Bladder microvascular endothelial cell (primary cell): ENCODE measurements around the gene WDR88. TPM values are rescaled to one million over a fixed set of nuclear protein-coding genes. Genes with fewer than 3 reads are reported as not detected.

Source experiments
- total RNA-seq: library from RNA; depleted of rRNA; stranded (reverse); fragments of >200 nt; gene quantifications from 2 replicates; pipeline ENCODE4 v1.2.3, GENCODE V29; 2014

WDR88 gene, protein sequence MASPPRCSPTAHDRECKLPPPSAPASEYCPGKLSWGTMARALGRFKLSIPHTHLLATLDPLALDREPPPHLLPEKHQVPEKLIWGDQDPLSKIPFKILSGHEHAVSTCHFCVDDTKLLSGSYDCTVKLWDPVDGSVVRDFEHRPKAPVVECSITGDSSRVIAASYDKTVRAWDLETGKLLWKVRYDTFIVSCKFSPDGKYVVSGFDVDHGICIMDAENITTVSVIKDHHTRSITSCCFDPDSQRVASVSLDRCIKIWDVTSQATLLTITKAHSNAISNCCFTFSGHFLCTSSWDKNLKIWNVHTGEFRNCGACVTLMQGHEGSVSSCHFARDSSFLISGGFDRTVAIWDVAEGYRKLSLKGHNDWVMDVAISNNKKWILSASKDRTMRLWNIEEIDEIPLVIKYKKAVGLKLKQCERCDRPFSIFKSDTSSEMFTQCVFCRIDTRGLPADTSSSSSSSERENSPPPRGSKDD
- not detected in 2 replicates for total RNA-seq

GRCh38 chr19:33132021-33132420 lies at the start of gene WDR88:
TSS of gene WDR88 (plus strand) at chr19:33132114. CDS start at chr19:33132170, 56 bp downstream.

GRCh38 chr19:33193865-33194362 lies 62.0 kb downstream of the WDR88 start, which contains the start of gene LRP3:
TSS of gene LRP3 (plus strand) at chr19:33194330. CDS start at chr19:33194786, 456 bp downstream.

Other genes with a start within 250 kb of the WDR88 start
- 7.8 and 11.7 TPM in 2 replicates for gene CEP89, start 160.2 kb upstream of the WDR88 start, total RNA-seq
- 1.3 and 1.6 TPM in 2 replicates for gene FAAP24, start 159.9 kb upstream of the WDR88 start, total RNA-seq
- 0.49 and 6.9 TPM in 2 replicates for gene RHPN2, start 67.2 kb upstream of the WDR88 start, total RNA-seq
- gene GPATCH1, start 50.9 kb upstream of the WDR88 start, total RNA-seq: 3.6 and 6.9 TPM in 2 replicates
- 4.2 and 10.6 TPM in 2 replicates for gene LRP3, start 62.2 kb downstream of the WDR88 start, total RNA-seq
- gene SLC7A10, start 93.7 kb downstream of the WDR88 start, total RNA-seq: not detected in 2 replicates
- gene CEBPA, start 170.4 kb downstream of the WDR88 start, total RNA-seq: under 0.01 and 0.31 TPM in 2 replicates
- gene CEBPG, start 241.6 kb downstream of the WDR88 start, total RNA-seq: 23.2 and 36.7 TPM in 2 replicates